Thoracic aorta (tissue), 2 donors: ENCODE data around the gene HLX. TPM values are rescaled to one million over a fixed set of nuclear protein-coding genes. Genes with fewer than 3 reads are reported as not detected.

Source experiments
- ATAC-seq: fragments of 150-250 bp; one replicate; pipeline ENCODE4 v1.8.0; 2017; ENCODE audit warnings: low read depth; ENCODE audit not compliant: insufficient number of reproducible peaks, low FRiP score
- DNase-seq: peaks from one replicate; pipeline ENCODE4 v3.0.0-alpha.2; 2020; ENCODE audit warnings: low spot score
- H3K27ac ChIP-seq, 2 donors: fragments of 200-600 bp; sonication (generic); 1 replicate in 1 of 2; 2 replicates in 1 of 2; pipeline ENCODE4 v1.5.1; 2016; ENCODE audit warnings: mild to moderate bottlenecking in 2 of 2, moderate library complexity in 2 of 2
- H3K27me3 ChIP-seq: fragments of 200-600 bp; sonication (generic); replicated peaks from 2 replicates; pipeline ENCODE4 v1.6.0; 2016; ENCODE audit warnings: mild to moderate bottlenecking; ENCODE audit not compliant: insufficient read depth
- H3K36me3 ChIP-seq: fragments of 200-600 bp; sonication (generic); one replicate; pipeline ENCODE4 v1.5.1; 2016
- H3K4me1 ChIP-seq, 2 donors: fragments of 200-600 bp; sonication (generic); 1 replicate in 1 of 2; 2 replicates in 1 of 2; pipeline versions ENCODE4 v1.5.1 to v1.6.0; 2016; ENCODE audit warnings: low read depth in 2 of 2, mild to moderate bottlenecking in 1 of 2; ENCODE audit not compliant: control insufficient read depth in 1 of 2
- H3K4me3 ChIP-seq: fragments of 200-600 bp; sonication (generic); 2 replicates; pipeline ENCODE4 v1.5.1; 2016; ENCODE audit warnings: mild to moderate bottlenecking
- H3K9me3 ChIP-seq: fragments of 200-600 bp; sonication (generic); 2 replicates; pipeline ENCODE4 v1.5.1; 2016
- total RNA-seq, 2 donors: library from RNA; depleted of rRNA; stranded (reverse); fragments of >200 nt; gene quantifications; one replicate each; pipeline versions ENCODE4 v1.1.0 to v1.2.3, GENCODE V29; 2016
- TF ChIP-seq, protein P1 (sequence below): fragments of 200-600 bp; sonication (generic); IDR thresholded peaks from one replicate; pipeline ENCODE4 v1.5.1; 2019; ENCODE audit warnings: antibody characterized with exemption

HLX gene
- total RNA-seq, 2 donors from 2014 or later = 11.0 to 33.5 TPM

DNA sequence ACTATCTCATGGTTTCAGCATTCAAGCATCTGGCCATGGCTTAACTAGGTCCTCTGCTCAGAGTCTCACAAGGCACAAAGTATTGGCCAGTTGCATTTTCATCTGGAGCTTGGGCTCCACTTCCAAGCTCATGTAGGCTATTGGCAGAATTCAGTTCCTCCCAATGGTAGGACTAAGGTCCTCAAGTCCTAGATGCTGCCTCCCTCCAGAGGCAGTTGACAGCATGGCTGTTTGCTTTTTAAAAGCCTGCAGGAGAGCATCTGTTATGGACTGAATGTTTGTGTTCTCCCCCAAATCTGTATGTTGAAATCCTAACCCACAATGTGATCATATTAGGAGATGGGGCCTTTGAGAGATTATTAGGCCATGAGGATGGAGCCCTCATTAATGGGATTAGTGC lies 38.0 kb upstream of the HLX start:
- H3K27ac ChIP-seq = no peak overlapping the region
- ATAC-seq = no peak
- TF ChIP-seq, protein P1, sequence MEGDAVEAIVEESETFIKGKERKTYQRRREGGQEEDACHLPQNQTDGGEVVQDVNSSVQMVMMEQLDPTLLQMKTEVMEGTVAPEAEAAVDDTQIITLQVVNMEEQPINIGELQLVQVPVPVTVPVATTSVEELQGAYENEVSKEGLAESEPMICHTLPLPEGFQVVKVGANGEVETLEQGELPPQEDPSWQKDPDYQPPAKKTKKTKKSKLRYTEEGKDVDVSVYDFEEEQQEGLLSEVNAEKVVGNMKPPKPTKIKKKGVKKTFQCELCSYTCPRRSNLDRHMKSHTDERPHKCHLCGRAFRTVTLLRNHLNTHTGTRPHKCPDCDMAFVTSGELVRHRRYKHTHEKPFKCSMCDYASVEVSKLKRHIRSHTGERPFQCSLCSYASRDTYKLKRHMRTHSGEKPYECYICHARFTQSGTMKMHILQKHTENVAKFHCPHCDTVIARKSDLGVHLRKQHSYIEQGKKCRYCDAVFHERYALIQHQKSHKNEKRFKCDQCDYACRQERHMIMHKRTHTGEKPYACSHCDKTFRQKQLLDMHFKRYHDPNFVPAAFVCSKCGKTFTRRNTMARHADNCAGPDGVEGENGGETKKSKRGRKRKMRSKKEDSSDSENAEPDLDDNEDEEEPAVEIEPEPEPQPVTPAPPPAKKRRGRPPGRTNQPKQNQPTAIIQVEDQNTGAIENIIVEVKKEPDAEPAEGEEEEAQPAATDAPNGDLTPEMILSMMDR = no peak
- H3K4me3 ChIP-seq = no peak overlapping the region
- no peaks in the 10 kb centered on the region for H3K9me3 ChIP-seq
- DNase-seq = no peak
- no peaks in the 10 kb centered on the region for H3K36me3 ChIP-seq
- H3K27me3 ChIP-seq = no peaks in the 10 kb centered on the region
- H3K4me1 ChIP-seq = peaks cover 6 to 12% of the 10 kb centered on the region in 2 donors

GRCh38 chr1:220843481-220844011 lies 35.7 kb upstream of the HLX start:
- H3K27me3 ChIP-seq = no peaks in the 10 kb centered on the region
- H3K36me3 ChIP-seq = no peaks in the 10 kb centered on the region
- no peak overlapping the region for H3K27ac ChIP-seq
- no peak for DNase-seq
- TF ChIP-seq, protein P1 = no peak
- H3K4me1 ChIP-seq = peaks cover 6 to 12% of the 10 kb centered on the region in 2 donors
- no peak for ATAC-seq
- no peaks in the 10 kb centered on the region for H3K9me3 ChIP-seq
- no peak overlapping the region for H3K4me3 ChIP-seq

DNA sequence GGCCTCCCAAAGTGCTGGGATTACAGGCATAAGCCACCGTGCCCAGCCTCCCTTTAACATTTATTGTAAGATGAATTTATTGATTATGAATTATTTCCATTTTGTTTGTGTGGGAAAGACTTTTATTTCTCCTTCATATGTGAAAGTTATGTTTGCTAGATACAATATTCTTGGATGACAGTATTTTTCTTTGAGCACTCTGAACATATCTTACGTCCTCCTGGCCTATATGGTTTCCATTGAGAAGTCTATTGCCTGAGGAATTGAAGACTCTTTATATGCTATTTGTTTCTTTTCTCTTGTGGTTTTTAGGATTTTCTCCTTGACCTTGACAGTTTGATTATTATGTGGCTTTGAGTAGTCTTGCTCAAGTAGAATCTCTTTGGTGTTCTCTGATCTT lies 26.8 kb upstream of the HLX start:
- H3K27me3 ChIP-seq = no peaks in the 10 kb centered on the region
- no peak for ATAC-seq
- H3K36me3 ChIP-seq = no peaks in the 10 kb centered on the region
- H3K9me3 ChIP-seq = peaks cover 38% of the 10 kb centered on the region
- no peak overlapping the region for H3K4me3 ChIP-seq
- no peak for DNase-seq
- no peaks in the 10 kb centered on the region for H3K4me1 ChIP-seq
- TF ChIP-seq, protein P1 = no peak
- no peak overlapping the region for H3K27ac ChIP-seq

GRCh38 chr1:220872296-220872695 lies 6.9 kb upstream of the HLX start:
- no peaks in the 10 kb centered on the region for H3K9me3 ChIP-seq
- no peak overlapping the region for H3K4me3 ChIP-seq
- no peak for DNase-seq
- H3K27ac ChIP-seq = no peak overlapping the region
- H3K27me3 ChIP-seq = no peaks in the 10 kb centered on the region
- H3K4me1 ChIP-seq = no peaks in the 10 kb centered on the region
- no peaks in the 10 kb centered on the region for H3K36me3 ChIP-seq
- TF ChIP-seq, protein P1 = no peak
- no peak for ATAC-seq

GRCh38 chr1:220873087-220873486 lies 6.2 kb upstream of the HLX start:
- TF ChIP-seq, protein P1 = no peak
- Histone ChIP-seq H3K4me1 (peaks cover 0 to 1% of the 10 kb centered on the region in 2 donors), H3K27me3 (no peaks in the 10 kb centered on the region), H3K36me3 (no peaks in the 10 kb centered on the region), H3K9me3 (no peaks in the 10 kb centered on the region), H3K4me3 (no peak overlapping the region), H3K27ac (no peak overlapping the region)
- ATAC-seq (no peak), DNase-seq (no peak)
